Stimulated activated CD8-positive, alpha-beta memory T cell treated with anti-CD3 and anti-CD28 coated beads, Interleukin-7, amount 100 ng/mL, for 24 hours (primary cell): ENCODE data around the gene GUCY1B1.

Experiments used
- DNase-seq: peaks from one replicate; pipeline ENCODE4 v3.0.0-alpha.2; 2020; ENCODE audit warnings: low read depth

Gene GUCY1B1

DNA sequence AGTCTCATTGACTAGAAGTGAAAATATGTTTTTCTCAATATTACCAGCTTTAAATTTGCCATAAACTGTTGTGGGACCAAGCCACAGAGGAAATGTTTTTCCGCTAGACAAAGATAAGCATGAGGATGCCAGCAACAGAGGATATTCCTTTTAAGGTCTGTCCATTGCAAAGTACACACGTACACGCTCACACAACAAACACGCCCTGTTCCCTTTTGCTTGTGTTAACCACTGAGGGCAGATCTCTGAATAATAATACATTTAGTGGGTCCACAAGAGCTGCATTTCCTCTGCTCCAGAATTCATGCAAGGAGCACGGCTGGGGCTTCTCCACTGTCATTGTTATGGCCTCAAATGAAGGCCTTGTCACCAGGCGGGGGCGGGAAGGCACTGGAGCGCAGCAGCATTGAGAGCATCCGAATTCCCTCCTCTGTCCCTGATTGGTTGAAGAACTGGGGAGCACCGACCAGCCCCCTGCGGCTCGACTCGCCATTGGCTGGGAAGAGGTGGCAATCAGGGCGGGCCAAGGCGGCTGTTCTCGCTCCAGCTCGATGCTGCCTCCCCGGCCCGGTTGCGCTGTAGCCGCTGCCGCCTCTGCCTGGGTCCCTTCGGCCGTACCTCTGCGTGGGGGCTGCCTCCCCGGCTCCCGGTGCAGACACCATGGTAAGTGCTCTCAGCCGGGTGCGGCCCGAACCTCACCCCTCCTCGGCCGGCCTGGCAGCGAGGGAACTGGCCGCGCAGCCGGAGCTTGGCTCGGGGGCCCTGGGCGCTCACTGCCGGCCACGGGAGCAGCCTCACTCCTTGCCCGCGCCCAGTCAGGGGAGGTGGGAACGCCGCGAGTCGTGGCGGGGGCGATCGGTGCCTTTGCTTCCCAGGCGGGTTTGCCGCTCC, at the start of gene GUCY1B1:
Gene GUCY1B1, plus strand, starts transcription at position 541 of the 891 bp plus-strand sequence. Its CDS starts 120 bp downstream, at position 661.
- peak; percentile 32 for DNase-seq

DNA sequence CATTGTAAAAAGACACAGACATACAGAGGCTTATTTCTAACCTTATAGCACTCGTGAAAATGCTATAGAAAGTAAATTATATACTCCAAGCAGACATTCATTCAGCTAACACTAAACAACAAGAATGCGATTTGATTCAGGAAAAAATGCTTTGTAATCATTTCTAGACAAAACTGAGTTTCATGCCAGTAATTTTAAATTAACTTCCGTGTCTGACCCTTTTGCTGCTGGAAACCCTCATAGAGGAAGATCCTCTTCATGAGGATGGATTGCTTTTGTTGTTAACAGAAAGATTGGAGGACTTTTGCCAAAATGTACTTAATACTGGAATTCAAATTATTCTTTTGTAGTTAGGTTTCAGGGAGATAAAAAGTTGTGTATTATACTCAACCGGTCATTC, 48.9 kb upstream of the GUCY1B1 start:
- DNase-seq = no peak

DNA sequence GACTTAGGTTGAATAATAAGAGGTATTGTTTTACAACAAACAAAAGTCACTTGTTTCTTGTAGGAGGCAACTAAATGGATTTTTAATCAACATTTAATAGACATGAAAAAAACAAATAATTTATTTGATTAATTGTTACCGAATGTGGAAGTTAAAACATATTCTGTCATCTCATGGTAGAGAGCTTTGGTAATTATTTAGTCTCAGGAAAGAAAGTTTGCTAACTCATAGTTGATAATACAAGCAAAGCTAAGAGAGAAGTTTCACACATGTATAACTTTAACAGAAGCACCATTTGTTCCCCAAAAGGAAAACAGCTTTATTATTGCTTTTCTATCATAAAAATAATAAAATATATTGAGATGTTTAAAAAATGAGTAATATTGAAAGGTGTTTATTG, 47.3 kb upstream of the GUCY1B1 start:
- DNase-seq = no peak

DNA sequence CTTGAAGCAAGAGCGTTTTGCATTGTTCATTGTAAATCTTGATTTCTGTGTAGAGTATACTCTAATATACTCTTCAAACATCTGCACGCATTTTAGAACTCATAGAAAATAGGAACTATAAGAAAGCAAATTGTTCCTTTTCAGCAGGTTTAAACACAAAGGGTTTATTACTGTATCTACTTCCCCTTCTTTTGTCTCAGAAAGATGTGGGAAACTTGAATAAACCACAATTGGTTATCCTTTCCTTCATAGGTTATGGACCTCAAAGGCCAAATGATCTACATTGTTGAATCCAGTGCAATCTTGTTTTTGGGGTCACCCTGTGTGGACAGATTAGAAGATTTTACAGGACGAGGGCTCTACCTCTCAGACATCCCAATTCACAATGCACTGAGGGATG, 46.0 kb upstream of the GUCY1B1 start:
- DNase-seq = no peak

DNA sequence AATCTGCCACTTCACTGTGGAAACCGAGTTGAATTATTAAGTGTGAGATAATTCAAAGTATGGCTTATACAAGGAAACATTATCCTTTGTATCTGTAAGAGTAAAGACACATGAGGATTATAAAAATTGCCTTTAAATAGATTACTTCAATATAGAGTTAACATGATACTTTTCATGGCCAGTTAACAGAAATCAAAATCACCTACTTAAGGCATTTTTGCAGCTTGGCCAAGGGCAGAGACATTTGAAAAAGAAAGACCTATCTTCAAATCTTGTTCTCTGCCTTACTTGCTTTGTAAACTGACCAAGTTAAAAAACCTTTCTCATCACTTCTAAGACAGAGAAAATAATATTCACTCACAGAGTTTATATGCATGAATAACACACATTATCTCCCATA, 44.9 kb upstream of the GUCY1B1 start:
- no peak for DNase-seq

DNA sequence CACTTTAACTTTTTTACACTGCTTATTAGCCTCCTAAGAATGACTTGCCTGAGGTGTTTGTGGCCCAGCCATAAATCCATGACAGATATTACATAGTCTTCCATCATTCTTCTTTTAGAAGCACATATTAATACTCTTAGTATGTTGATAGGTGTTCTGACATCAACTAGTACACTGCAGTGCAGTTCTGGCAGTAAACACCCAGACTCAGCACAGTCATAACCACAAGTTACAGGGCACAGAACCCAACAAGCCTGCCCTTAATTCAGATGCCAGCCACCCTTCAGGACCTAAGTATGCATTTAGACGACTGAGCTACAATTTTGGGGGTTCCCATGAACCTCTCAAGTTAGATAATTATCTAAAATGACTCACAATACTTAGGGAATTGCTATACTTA, 36.5 kb upstream of the GUCY1B1 start:
- DNase-seq = no peak

DNA sequence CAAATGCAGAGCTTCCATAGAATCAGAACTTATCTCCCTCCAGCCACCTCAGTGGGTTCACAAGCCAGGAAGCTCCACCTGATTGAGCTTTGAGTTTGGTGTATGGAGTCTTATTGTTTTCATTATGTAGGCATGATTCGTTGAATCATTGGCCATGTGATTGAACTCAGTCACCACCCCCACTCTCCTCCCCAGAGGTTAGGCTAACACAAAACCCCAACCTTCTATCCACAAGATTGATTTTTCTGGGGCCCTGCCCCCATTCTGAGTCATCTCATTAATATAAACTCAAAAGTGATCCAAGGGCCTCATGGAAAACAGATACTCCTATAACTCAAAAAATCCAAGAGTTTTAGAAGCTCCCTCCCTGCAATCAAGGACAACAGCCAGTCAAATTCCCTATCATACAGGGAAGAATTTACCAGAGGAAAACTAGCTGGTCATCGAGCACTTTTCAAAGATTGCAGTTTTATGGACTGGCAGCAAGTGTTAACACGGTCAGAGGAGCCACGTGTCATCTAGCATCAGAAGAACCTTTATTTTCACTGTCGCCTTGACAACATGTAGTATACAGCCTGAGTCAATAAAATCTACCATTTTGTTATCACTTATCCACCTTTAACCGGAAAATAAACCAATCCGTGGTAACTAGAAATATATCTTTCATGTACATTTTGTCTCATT, 35.9 kb upstream of the GUCY1B1 start:
- DNase-seq = no peak

DNA sequence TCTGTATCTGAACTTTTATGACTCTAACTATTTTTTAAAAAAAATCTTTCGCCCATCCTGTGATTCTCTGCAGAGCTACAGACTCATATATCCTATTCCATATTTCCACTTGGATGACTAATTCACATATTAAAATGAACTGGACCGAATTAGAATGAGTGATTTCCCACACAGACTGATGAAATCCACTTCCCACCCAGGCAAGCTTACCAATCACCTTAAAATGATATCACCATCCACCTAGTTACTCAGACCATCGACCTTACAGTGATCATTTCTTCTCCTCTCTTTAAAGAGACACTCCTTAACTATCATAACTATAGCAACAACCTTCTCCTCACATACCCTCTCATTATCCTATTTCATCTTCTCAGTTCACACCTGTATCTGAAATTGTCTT, 34.1 kb upstream of the GUCY1B1 start:
- no peak for DNase-seq

DNA sequence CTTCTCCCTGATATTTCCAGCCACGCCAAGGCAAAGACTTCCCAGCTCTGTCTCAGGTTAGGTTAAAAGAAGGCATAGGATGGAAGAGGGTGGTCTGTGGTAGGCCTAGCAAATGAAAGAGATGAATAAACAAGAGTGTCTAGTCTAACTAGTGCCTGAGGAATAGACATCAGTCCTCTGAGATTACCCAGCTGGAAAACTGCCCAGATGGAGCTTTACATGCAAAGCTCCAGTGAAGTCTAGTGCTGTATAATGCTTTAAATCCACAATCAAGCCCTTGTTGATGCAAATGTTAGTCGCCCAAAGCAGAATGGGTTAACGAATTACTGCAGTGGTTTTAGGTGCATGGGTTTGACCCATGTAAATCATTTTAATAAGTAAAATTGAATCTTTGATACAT, 24.8 kb upstream of the GUCY1B1 start:
- no peak for DNase-seq

DNA sequence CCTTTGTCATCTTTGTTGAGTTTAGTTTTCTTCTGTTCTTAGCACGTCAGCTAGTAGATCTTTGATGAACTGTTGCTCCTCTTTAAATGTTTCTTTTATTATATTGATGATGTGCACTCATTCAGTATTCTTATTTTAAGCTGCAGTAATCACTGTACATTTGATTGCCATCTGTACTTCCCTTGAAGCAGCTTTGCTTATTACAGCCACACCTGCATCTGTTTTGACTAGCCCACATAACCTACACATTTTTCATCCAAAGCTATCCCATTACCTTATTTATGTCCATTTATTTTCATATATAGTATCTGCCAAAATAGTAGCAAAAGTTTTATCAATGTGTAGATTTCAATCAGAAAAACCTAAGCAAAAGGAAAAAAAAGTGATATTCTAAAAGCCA, 23.9 kb upstream of the GUCY1B1 start:
- no peak for DNase-seq

DNA sequence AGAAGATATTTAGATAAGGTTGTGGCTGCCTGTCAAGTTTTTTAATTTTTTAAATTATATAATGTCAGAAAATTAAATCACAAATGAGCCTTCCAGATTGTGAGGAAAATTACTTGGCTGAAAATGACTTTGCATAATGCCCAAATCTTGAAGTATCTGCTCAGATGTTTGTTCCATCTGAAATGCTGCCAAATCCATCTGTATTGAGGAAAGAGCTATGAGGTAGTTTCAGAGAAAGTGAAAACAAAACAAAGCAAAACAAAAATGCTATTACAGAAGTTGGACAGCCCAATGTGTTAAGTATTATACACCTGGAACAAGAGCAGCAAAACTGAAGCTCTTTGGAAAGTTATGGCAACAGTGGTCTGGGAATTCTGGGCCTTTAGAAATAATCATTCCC, 23.3 kb upstream of the GUCY1B1 start:
- no peak for DNase-seq

DNA sequence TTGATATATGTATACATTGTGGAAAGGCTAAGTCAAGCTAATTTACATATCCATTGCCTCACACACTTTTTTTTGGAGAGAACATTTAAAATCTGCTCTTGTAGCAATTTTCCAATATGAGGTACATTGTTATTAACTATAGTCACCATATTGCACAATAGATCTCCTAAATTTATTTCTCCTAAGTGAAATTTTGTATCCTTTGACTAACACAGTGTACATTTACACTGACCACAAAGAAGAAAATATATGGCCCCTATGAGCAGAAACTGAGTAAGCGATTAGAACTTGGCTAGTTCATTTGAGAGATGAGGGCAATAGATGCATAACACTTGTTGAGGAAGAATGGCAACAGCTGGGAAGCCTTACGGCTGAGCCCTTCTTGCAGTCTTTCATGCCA, 20.3 kb upstream of the GUCY1B1 start:
- DNase-seq = no peak

DNA sequence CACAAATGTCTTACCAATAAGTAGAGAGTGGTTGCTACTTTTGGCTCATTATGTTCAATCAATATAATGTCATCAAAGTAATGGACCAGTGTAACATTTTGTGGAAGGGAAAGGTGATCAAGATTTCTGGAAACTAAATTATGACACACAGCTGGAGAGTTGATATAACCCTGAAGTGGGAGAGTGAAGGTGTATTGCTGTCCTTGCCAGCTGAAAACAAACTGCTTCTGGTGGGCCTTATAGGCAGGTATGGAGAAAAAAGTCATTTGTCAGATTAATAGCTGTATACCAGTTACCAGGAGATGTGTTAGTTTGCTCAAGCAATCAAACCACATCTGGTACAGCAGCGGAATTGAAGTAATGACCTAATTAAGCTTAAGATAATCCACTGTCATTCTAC, 17.3 kb upstream of the GUCY1B1 start:
- DNase-seq = no peak

DNA sequence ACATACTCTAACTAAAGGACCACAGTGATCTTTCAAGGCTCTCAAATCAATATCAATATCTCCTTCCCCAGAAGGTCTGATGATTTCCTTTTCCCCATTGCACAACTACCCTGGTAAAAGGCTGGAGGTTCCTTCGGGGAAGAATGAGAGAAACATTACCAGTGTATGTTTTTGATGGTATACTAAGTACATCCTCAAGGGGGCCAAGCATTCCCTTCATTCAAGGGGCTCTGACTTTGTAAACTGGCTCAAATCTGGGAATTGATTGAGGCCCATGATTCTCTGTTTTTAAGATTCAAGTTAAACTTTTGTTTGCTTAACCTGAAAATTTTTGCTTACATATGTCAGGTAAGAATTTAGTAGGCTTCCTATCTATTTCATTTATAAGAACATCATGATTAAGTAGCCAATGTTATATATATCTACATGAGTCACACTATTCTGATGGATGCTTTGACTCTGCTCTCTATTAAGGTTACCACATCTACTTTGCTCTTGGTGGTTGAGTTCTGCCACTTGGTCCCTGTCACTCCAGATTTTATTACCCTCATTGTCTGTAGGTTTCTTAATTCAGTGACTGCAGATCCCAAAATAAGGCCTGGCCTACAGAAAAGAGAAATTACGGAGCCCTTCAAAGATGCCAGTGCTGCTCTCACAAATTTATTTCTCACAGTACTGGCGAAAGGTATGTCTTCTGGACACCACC, 16.4 kb upstream of the GUCY1B1 start:
- DNase-seq = no peak

DNA sequence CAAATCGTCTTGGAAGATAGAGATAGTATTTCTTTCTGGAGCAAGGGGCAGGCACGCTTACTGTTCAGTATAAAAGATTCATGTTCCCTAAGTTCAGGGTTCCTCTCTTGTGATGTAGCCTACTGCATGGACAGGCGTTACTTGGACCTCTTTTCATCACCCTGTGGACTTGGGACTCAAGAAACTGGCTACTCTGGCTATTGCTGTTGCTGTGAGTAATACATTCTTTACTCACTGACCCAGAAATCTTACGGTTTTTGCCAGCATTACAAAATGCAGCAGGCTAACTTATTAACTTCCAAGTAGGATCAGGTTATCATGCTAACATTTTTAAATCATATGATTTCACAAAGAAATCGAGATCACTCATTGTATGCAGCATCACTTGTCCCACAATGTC, 12.8 kb upstream of the GUCY1B1 start:
- DNase-seq = no peak

DNA sequence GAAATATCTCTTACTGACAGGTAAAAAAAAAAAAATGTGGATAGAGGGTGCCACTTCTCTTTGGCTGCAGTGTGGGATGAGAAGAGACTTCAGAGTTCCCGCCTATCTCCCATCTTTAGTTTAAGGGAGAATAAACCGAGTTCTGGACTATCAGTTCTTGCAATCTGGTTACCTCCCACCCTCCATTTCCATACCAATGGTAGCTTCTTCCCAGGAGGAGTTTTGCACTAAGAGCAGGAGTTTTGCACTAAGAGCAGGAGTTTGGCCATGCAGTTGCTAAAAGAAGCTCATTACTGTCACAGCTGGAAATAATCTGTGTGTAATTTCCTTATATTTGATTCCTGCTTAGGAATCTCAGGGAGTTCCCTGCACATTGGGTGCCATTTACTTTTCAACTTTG, 10.8 kb upstream of the GUCY1B1 start:
- DNase-seq = no peak

DNA sequence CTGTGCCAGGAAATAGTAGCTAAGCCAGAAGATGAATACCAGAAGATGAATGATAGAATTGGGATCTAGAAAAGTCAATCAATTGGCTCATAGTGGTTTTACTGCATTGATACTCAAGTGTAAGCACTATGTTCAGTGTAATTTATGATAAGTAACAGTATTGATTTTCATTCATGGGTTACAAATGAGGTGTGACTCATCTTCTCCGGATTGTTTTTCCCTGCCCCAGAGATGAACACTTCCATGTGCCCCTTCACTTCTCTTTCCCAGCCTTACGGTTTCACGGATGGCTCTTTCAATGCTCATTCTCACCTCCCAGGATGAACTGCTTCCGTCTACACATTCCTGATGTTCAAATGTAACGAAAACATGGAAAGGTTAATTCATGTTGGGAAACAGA, 9.8 kb upstream of the GUCY1B1 start:
- no peak for DNase-seq

DNA sequence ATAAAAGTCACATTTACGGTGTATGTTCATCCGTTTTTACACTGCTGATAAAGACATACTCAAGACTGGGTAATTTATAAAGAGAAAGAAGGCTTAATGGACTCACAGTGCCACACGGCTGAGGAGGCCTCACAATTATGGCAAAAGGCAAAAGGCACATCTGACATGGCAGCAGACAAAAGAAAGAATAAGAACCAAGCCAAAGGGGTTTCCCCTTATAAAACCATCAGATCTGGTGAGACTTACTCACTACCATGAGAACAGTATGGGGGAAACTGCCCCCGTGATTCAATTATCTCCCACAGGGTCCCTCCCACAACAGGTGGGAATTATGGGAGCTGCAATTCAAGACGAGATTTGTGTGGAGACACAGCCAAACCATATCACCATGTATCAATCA, 7.3 kb upstream of the GUCY1B1 start:
- DNase-seq = no peak

DNA sequence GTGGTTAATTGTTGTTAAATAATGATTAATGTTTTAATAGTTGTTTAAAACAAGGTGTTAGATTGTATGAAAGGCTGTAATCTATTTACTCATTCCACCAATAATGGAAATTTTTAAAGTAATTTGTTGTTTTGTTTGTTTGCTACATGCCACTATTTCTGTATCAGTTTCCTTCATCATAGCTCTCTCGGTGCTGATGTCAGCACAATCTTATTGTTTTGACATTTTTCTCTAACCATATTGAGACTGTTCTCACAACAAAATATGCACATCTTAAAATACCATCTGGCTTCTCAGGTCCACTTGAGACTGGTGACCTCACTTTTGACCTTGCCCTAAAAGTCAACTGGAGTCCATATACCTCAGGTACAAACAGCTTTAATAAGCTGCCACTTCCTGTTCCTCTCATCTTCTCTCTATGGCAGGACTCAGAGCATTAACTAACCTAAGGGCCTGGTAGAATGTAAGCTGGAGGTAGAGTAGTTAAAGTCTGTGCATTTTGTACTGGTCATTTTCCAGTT, 1.0 kb upstream of the GUCY1B1 start:
- no peak for DNase-seq

DNA sequence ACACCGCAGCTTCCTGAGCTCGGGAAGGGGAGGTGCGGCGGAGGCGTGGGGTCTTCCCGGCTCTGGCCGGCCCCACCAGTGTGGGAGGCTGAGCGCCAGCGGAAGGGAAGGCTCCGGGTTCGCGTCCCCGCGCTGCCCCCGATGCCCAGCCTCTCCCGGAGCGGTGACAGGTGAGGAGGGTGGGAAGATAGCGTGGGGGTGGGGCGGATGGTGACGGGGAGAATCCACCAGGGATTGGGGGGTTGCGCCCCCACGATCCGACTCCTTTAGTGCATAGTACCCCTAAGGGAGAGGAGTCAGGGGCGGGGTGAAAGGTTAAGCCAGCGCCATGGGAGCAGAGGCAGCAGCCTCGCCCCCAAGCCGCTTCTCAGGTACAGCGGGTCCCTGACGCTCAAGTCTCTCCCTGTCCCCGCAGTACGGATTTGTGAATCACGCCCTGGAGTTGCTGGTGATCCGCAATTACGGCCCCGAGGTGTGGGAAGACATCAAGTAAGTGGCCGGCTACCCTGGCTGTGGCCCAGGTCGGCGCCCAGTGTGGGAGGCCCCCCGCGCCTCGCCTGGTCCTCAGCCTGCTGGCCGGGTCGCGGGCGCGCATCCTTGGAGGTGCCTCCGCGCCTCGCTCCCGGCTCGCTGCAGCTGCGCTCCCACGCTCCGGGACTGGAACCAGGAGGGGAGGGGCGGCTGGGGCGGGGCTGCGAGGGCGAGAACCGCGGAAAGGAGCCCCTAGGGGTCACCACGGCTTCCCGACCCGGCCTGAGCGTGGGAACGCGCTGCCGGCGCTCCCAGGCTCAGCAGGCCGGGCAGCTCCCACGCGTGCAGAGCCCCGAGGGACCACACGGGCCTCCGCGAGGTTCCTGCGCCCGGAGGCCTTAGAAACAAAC, 791 bp downstream of the GUCY1B1 start:
- no peak for DNase-seq

DNA sequence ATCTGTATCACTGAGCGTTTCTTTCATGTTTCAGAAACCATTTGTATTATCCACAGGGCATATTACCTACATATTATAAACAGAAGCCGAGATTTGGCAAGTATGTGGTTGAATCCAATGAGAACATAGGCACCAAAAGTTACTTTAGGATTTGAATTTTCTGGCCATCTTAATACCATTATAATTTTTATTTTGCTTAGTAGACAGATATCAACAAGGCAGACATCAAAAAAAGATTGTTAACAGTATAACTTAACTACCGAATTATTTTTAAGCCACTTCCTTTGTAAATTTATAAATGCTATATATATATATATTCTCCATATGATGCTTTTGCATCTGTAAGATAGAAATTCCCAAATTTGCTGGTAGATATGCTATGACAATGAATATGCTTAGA, 2.2 kb downstream of the GUCY1B1 start:
- DNase-seq = no peak

DNA sequence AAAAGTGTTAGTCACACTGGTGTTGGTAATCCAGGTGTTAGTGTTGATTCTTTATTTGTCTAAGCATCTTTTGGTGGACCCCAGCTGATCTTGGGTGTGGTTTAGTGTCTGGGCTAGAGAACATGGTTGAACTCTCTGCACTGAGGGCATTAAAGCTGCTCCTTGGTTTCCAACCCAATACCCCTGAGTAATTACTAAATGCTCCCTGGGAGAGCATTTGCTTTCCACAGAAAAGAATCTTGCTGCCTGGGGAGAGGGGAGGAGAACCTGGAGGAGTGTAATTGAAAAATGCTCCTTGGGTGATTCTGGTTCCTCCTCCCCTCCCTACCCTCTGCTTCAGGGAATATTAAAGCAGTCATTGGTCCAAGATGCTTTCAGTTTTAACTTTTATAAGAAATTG, 3.1 kb downstream of the GUCY1B1 start:
- DNase-seq = no peak
